Body of pancreas (tissue), 4 donors: ENCODE measurements around the gene CCDC27. TPM values are rescaled to one million over a fixed set of nuclear protein-coding genes. Genes with fewer than 3 reads are reported as not detected.

ENCODE experiments used
- ATAC-seq: fragments of 150-250 bp; one replicate; pipeline ENCODE4 v1.9.1; 2016
- DNase-seq, 4 donors: peaks; one replicate each; pipeline ENCODE4 v3.0.0-alpha.2; 2019
- H3K27ac ChIP-seq, 4 donors: fragments of 200-600 bp; sonication (generic); 1 replicate in 3 of 4; 2 replicates in 1 of 4; pipeline versions ENCODE4 v1.5.1 to v1.6.1; 2016 to 2019; ENCODE audit warnings: mild to moderate bottlenecking in 1 of 4, mixed read lengths in 1 of 4, moderate library complexity in 1 of 4
- H3K27me3 ChIP-seq, 2 donors: fragments of 200-600 bp; sonication (generic); one replicate each; pipeline ENCODE4 v1.6.0; 2016; ENCODE audit warnings: mild to moderate bottlenecking in 1 of 2
- H3K36me3 ChIP-seq, 2 donors: fragments of 200-600 bp; sonication (generic); replicated peaks in 1 of 2; 2 replicates each; pipeline ENCODE4 v1.5.1; 2016; ENCODE audit warnings: low read depth in 2 of 2; ENCODE audit not compliant: insufficient read depth in 1 of 2
- H3K4me1 ChIP-seq: fragments of 200-600 bp; sonication (generic); one replicate; pipeline ENCODE4 v1.6.0; 2016
- H3K4me3 ChIP-seq, 2 donors: fragments of 200-600 bp; sonication (generic); 1 replicate in 1 of 2; 2 replicates in 1 of 2; pipeline ENCODE4 v1.5.1; 2016 to 2019
- H3K9me3 ChIP-seq, 3 donors: fragments of 200-600 bp; sonication (generic); 1 replicate in 2 of 3; 2 replicates in 1 of 3; pipeline ENCODE4 v1.5.1; 2016
- POLR2A ChIP-seq, 3 donors: fragments of 450-650 bp; IDR thresholded peaks; one replicate each; pipeline ENCODE4 v1.6.1; 2016; ENCODE audit warnings: antibody characterized with exemption in 3 of 3, mild to moderate bottlenecking in 2 of 3
- WGBS, 2 donors: methylation state at CpG; one replicate each; pipeline ENCODE4 v1.1.5; 2017; 5-methylcytosine and 5-hydroxymethylcytosine counted together
- intact Hi-C: fragments of 100-400 bp; cut with DNase I; formaldehyde crosslinking; loops from one replicate; pipeline ENCODE4 v1.15.1; 2023
- total RNA-seq, 2 donors: library from RNA; depleted of rRNA; stranded (reverse); fragments of >200 nt; gene quantifications; one replicate each; pipeline ENCODE4 v1.1.0, GENCODE V29; 2016
- TF ChIP-seq, protein P1 (sequence below), 7 experiments: fragments of 450-650 bp in 4 of 7; fragments of 200-600 bp in 3 of 7; sonication (generic) in 3 of 7; IDR thresholded peaks; one replicate each; pipeline ENCODE4 v1.5.1; 2016 to 2019; ENCODE audit warnings: antibody characterized with exemption in 7 of 7

The CCDC27 gene
- total RNA-seq, 2 donors from 2014 or later: not detected

DNA sequence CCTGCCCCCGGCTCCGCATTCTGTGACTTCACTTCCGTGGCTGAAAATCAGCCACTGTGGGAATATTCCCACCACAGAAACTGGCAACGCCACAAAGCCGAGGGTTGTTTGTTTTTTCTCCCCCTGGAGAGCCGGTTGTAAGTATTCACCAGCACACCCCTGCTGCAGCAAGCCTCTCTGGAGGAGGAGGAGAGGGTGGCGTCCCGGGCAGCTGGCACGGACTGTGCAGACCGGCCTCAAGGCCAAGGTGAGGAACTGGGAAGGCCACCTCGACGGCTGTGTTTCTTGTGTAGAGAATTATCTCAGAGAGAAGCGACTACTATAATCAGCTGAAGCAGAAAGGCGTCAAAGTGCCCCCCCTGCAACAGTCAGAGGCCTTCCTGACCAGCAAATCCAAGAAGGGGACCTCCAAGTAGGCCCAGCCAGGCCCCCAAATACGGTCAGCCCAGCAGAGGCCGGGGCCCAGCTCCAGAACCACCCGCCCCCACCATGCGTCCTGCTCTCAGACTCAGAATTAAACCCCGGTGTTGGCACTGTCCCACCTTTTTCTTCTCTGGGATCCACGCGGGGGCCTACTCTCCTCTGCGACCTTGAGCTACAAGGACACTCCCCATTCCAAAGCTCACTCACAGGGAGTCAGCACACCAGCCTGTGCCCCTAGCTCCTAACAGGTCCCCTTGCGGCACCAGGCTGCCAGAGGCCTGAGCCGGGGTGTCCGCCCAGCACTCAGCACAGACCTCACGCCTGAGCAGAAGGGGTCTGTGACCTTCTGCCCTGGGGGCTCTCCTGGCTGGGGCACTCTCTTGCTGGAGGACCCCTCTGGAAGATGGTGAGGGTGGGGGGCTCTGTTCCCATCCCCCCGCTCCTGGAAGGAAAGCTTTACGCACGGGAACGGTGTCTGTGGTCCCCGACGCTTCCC, 19.1 kb downstream of the CCDC27 start:
- 31 to 34% methylated on average over 14 to 32 of the region's 32 CpGs for WGBS, 2 donors
- H3K9me3 ChIP-seq: no peaks in the 10 kb centered on the region
- ATAC-seq (no peak), DNase-seq (peak in 2 of 4 donors; percentile 45 to 53)
- intact Hi-C loops: no loop called here
- no peaks in the 10 kb centered on the region for H3K36me3 ChIP-seq
- H3K27me3 ChIP-seq: no peaks in the 10 kb centered on the region
- peaks cover 59% of the 10 kb centered on the region for H3K4me1 ChIP-seq
- H3K4me3 ChIP-seq: peak overlapping the region in 1 of 2 donors; percentile 87
- TF ChIP-seq, protein P1, sequence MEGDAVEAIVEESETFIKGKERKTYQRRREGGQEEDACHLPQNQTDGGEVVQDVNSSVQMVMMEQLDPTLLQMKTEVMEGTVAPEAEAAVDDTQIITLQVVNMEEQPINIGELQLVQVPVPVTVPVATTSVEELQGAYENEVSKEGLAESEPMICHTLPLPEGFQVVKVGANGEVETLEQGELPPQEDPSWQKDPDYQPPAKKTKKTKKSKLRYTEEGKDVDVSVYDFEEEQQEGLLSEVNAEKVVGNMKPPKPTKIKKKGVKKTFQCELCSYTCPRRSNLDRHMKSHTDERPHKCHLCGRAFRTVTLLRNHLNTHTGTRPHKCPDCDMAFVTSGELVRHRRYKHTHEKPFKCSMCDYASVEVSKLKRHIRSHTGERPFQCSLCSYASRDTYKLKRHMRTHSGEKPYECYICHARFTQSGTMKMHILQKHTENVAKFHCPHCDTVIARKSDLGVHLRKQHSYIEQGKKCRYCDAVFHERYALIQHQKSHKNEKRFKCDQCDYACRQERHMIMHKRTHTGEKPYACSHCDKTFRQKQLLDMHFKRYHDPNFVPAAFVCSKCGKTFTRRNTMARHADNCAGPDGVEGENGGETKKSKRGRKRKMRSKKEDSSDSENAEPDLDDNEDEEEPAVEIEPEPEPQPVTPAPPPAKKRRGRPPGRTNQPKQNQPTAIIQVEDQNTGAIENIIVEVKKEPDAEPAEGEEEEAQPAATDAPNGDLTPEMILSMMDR (IDR thresholded peaks at IDR 0.05): no peak
- TF ChIP-seq POLR2A (IDR thresholded peaks at IDR 0.05): no peak
- peak overlapping the region; percentile 34 to 67 (median 62) for H3K27ac ChIP-seq

DNA sequence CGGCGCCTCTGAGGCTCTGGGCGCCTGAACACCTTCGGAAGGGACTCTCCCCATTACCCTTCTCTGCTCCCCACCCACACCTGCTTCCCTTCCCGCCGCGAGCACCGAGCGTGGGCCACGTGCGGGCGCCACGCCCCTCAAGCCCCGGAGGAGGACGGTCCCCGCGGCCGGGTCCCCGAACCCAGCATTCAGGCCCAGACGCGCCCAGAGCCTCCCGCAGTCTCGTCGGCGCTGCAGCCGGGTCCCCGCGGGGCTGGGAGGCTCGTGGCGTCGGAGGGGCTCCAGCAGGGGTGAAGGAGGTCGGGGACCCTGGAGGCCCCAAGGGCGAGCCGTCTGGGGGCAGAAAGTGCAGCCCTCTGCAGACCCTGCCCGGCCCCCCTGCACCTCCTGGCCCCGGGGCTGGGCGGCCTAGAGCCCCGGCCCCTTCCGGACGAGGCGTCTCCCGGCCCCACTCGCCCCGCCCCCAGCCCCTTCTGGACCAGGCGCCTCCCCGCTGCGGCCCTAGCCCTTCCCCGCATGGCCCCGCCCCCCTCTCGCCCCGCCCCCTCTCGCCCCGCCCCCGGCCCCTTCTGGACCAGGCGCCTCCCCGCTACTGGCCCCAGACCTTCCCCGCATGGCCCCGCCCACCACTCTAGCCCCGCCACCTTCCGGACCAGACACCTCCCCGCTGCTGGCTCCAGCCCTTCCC, 19.9 kb downstream of the CCDC27 start:
- WGBS, 2 donors: 1 to 5% methylated on average over 11 to 52 of the region's 61 CpGs
- Histone ChIP-seq H3K4me3 (peak overlapping the region; percentile 53 to 87), H3K9me3 (no peaks in the 10 kb centered on the region), H3K27me3 (no peaks in the 10 kb centered on the region), H3K27ac (peak overlapping the region; percentile 53 to 75 (median 68)), H3K4me1 (peaks cover 58% of the 10 kb centered on the region), H3K36me3 (no peaks in the 10 kb centered on the region)
- intact Hi-C loops: no loop called here
- TF ChIP-seq, protein P1 (IDR thresholded peaks at IDR 0.05): no peak
- TF ChIP-seq POLR2A (IDR thresholded peaks at IDR 0.05): peak in 2 of 3 donors; percentile 59 to 61
- DNase-seq: peak; percentile 95 to 97 (median 96)
- ATAC-seq: peak; percentile 90

DNA sequence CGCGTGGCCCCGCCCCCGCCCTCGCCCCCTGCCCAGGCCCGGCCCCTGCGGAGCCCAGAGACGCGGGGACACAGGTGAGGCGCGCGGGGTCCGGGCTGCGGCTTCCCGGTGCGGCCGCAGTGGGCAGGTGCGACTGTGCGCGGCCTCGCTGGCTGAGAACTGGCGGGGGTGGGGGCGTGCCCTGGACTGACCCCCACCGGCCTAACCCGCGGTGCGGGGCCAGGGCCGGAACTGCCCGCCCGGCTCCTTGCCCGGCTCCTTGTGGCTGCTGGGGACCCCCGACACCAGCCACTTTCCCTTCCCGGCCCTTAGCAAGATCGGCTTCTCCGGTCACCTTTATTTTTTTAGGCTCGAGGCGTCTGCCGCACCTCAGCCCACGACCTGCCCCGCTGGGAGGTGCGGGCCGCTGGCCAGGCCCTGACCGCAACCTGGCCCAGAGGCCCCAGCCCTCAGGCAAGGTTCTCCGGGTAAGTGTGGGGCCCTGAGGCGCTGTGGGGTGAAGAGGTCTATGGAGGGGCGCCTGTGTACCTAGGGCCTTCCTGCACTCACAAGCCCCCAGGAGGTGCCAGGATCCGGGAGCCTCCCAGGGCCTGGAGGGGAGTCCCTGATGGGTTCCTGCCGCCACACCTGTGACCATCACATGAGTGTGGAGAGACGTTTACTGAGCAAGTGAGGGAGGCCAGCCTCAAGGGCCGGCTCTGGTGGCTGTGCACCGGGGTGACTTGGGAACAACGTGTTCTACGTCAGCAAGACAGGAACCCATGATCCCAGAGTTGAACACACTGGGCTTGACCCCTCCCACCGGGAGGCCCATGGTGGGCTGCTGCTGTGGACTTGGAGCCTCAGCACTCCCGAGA, 20.7 kb downstream of the CCDC27 start, which contains the start of gene SMIM1:
TSS of gene SMIM1 (plus strand) at position 35 of the 857 bp plus-strand sequence. CDS start 2,625 bp downstream, outside the sequence.
- TF ChIP-seq POLR2A (IDR thresholded peaks at IDR 0.05): no peak
- TF ChIP-seq, protein P1 (IDR thresholded peaks at IDR 0.05): no peak
- H3K9me3 ChIP-seq: no peaks in the 10 kb centered on the region
- peaks cover 50% of the 10 kb centered on the region for H3K4me1 ChIP-seq
- ATAC-seq (peak; percentile 6), DNase-seq (peak in 3 of 4 donors; percentile 31 to 47 (median 41))
- intact Hi-C loops: no loop called here
- WGBS, 2 donors: 5 to 9% methylated on average over 6 to 55 of the region's 55 CpGs
- H3K27ac ChIP-seq: peak within 1 kb of the TSS; percentile 53 to 75 (median 68)
- H3K4me3 ChIP-seq: peak within 1 kb of the TSS; percentile 53 to 87
- no peaks in the 10 kb centered on the region for H3K27me3 ChIP-seq
- no peaks in the 10 kb centered on the region for H3K36me3 ChIP-seq

DNA sequence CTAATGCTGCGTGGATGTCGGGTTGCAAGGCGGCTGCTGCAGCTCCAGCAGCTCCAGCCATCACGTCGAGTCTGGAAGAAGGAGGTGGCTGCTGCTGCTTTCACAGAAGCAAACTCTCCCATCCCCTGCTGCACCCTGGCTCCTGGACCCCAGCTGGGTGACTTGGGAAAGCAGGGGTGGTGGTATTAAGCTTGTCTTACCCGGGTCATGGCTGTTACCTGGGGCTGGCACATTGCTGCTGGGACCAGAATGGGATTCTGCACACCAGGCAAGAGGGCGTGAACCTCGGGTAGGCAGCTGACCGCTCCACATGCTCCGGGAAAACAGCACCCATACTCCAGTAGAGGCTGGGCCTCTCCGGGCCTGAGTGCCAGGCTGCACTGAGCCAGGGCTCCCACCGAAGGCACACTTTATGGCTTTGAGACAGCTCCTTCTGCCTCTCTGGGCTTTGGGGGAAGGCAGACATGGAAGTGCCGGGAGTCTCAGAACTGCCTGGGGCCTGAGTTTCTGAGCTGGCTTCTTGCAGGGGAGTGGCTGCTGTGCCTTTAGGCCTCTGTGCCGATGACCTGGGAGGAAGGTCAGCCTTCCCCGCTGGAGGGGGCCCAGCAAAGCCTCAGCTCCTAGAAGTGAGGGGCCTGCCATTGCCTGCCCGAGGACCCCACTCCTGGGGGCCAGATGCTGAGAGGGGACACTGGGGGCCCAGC, 21.5 kb downstream of the CCDC27 start:
- Histone ChIP-seq H3K4me1 (peaks cover 51% of the 10 kb centered on the region), H3K27me3 (no peaks in the 10 kb centered on the region), H3K36me3 (no peaks in the 10 kb centered on the region), H3K9me3 (no peaks in the 10 kb centered on the region), H3K27ac (peak overlapping the region in 2 of 4 donors; percentile 53 to 68), H3K4me3 (no peak overlapping the region)
- no peak for TF ChIP-seq POLR2A (IDR thresholded peaks at IDR 0.05)
- TF ChIP-seq, protein P1 (IDR thresholded peaks at IDR 0.05): no peak
- DNase-seq: no peak
- intact Hi-C loops: no loop called here
- WGBS, 2 donors: 49 to 67% methylated on average over 8 to 15 of the region's 16 CpGs
- ATAC-seq: no peak
